Tibial artery (tissue), 4 donors: ENCODE data around the gene PLA2G2F.

Experiments
- DNase-seq, 2 donors: peaks; one replicate each; pipeline ENCODE4 v3.0.0-alpha.2; 2019
- H3K27ac ChIP-seq, 2 donors: fragments of 200-600 bp; sonication (generic) in 1 of 2; 1 replicate in 1 of 2; 2 replicates in 1 of 2; pipeline ENCODE4 v1.5.1; 2018 to 2019; ENCODE audit warnings: mild to moderate bottlenecking in 1 of 2
- H3K27me3 ChIP-seq, 2 donors: fragments of 200-600 bp; sonication (generic) in 1 of 2; one replicate each; pipeline versions ENCODE4 v1.5.1 to v1.6.0; 2016 to 2019
- H3K36me3 ChIP-seq, 3 donors: fragments of 200-600 bp; sonication (generic) in 2 of 3; one replicate each; pipeline ENCODE4 v1.5.1; 2016 to 2019; ENCODE audit warnings: mild to moderate bottlenecking in 2 of 3
- H3K4me1 ChIP-seq, 4 donors: fragments of 200-600 bp; sonication (generic) in 2 of 4; 1 replicate in 3 of 4; 2 replicates in 1 of 4; pipeline ENCODE4 v1.5.1; 2016 to 2019
- H3K4me3 ChIP-seq, 2 donors: fragments of 200-600 bp; sonication (generic) in 1 of 2; 1 replicate in 1 of 2; 2 replicates in 1 of 2; pipeline ENCODE4 v1.5.1; 2018 to 2019; ENCODE audit warnings: mild to moderate bottlenecking in 2 of 2
- H3K9me3 ChIP-seq, 3 donors: fragments of 200-600 bp; sonication (generic) in 1 of 3; one replicate each; pipeline ENCODE4 v1.5.1; 2016 to 2019
- intact Hi-C: fragments of 100-400 bp; cut with DNase I; formaldehyde crosslinking; loops from one replicate; pipeline ENCODE4 v1.15.0; 2023; ENCODE audit warnings: low total_unique reads
- TF ChIP-seq, protein P1 (sequence below), 2 experiments: fragments of 200-600 bp in 1 of 2; fragments of 450-650 bp in 1 of 2; IDR thresholded peaks; one replicate each; pipeline ENCODE4 v1.5.1; 2017 to 2019; ENCODE audit warnings: antibody characterized with exemption in 2 of 2, mild to moderate bottlenecking in 1 of 2, moderate library complexity in 1 of 2

The PLA2G2F gene

DNA sequence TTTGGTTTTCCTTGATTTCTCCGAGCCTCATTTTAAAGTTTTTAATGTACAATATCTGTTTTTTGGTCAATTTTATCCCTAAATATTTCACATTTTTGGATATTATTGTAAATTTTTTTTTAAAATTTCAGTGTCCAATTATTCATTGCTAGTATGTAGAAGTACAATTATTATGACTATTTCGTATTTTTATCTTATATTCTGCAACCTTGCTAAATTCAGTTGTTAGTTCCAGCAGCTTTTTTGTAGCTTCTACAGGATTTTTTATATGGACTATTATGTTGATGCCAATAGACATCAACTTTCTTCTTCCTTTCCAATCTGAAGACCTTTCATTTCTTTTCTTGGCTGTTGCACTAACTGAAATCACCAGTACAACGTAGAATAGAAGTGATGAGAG lies 4.1 kb upstream of the PLA2G2F start:
- H3K9me3 ChIP-seq, result no peaks in the 10 kb centered on the region
- H3K27me3 ChIP-seq, result peaks cover 0 to 9% of the 10 kb centered on the region in 2 donors
- no peaks in the 10 kb centered on the region for H3K36me3 ChIP-seq
- H3K27ac ChIP-seq, result no peak overlapping the region
- intact Hi-C loops, result no loop called here
- H3K4me1 ChIP-seq, result no peaks in the 10 kb centered on the region
- no peak overlapping the region for H3K4me3 ChIP-seq
- no peak for DNase-seq
- TF ChIP-seq, protein P1, sequence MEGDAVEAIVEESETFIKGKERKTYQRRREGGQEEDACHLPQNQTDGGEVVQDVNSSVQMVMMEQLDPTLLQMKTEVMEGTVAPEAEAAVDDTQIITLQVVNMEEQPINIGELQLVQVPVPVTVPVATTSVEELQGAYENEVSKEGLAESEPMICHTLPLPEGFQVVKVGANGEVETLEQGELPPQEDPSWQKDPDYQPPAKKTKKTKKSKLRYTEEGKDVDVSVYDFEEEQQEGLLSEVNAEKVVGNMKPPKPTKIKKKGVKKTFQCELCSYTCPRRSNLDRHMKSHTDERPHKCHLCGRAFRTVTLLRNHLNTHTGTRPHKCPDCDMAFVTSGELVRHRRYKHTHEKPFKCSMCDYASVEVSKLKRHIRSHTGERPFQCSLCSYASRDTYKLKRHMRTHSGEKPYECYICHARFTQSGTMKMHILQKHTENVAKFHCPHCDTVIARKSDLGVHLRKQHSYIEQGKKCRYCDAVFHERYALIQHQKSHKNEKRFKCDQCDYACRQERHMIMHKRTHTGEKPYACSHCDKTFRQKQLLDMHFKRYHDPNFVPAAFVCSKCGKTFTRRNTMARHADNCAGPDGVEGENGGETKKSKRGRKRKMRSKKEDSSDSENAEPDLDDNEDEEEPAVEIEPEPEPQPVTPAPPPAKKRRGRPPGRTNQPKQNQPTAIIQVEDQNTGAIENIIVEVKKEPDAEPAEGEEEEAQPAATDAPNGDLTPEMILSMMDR (IDR thresholded peaks at IDR 0.05), result no peak

GRCh38 chr1:20136249-20136648 lies 2.9 kb upstream of the PLA2G2F start:
- Histone ChIP-seq H3K4me1 (no peaks in the 10 kb centered on the region), H3K36me3 (no peaks in the 10 kb centered on the region), H3K4me3 (no peak overlapping the region), H3K27ac (no peak overlapping the region), H3K27me3 (peaks cover 0 to 11% of the 10 kb centered on the region in 2 donors), H3K9me3 (no peaks in the 10 kb centered on the region)
- intact Hi-C loops, result no loop called here
- peak in 1 of 2 donors; percentile 3 for DNase-seq
- TF ChIP-seq, protein P1 (IDR thresholded peaks at IDR 0.05), result no peak

GRCh38 chr1:20137055-20137454 lies 2.1 kb upstream of the PLA2G2F start:
- peaks cover 0 to 18% of the 10 kb centered on the region in 2 donors for H3K27me3 ChIP-seq
- TF ChIP-seq, protein P1 (IDR thresholded peaks at IDR 0.05), result no peak
- peak in 1 of 2 donors; percentile 15 for DNase-seq
- no peaks in the 10 kb centered on the region for H3K36me3 ChIP-seq
- H3K4me1 ChIP-seq, result no peaks in the 10 kb centered on the region
- intact Hi-C loops, result no loop called here
- H3K9me3 ChIP-seq, result no peaks in the 10 kb centered on the region
- no peak overlapping the region for H3K27ac ChIP-seq
- no peak overlapping the region for H3K4me3 ChIP-seq

DNA sequence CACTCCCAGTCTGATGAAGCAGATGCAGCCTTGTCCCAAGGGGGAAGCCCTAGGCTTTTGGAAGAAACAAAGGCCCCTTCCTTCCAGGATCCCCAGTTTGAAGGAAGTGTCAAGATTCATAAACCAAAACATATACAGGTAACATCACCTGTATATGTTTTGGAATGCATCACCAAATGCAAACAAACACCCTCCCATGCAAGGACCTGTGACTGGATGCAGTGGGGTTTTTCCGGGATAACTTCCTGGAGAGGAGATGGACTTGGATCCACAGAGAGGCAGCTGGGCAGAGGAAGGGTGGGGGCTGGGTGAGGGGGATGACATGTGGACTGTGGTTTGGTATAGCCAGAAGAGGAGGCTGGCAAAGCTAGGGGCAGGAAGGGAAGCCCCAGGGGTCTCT lies 1.5 kb upstream of the PLA2G2F start:
- TF ChIP-seq, protein P1 (IDR thresholded peaks at IDR 0.05), result no peak
- Histone ChIP-seq H3K36me3 (no peaks in the 10 kb centered on the region), H3K27ac (no peak overlapping the region), H3K9me3 (no peaks in the 10 kb centered on the region), H3K4me1 (no peaks in the 10 kb centered on the region), H3K4me3 (no peak overlapping the region), H3K27me3 (peaks cover 0 to 20% of the 10 kb centered on the region in 2 donors)
- peak in 1 of 2 donors; percentile 13 for DNase-seq
- intact Hi-C loops, result no loop called here

GRCh38 chr1:20138346-20138745 lies 777 bp upstream of the PLA2G2F start:
- Histone ChIP-seq H3K9me3 (no peaks in the 10 kb centered on the region), H3K4me3 (no peak overlapping the region), H3K4me1 (no peaks in the 10 kb centered on the region), H3K27ac (no peak overlapping the region), H3K36me3 (no peaks in the 10 kb centered on the region), H3K27me3 (peaks cover 0 to 22% of the 10 kb centered on the region in 2 donors)
- intact Hi-C loops, result no loop called here
- peak in 1 of 2 donors; percentile 28 for DNase-seq
- TF ChIP-seq, protein P1 (IDR thresholded peaks at IDR 0.05), result no peak
